PC-3 (cell line): Measurements from ENCODE around the gene SERINC3. TPM values are rescaled to one million over a fixed set of nuclear protein-coding genes. Genes with fewer than 3 reads are reported as not detected.

Experiments used
- ATAC-seq: fragments of 200-7000 bp; cut with Tn5 transposase; 2 replicates; pipeline ENCODE4 v1.9.1; 2020; ENCODE audit warnings: mild to moderate bottlenecking, moderate library complexity
- BruUV-seq: library from RNA; stranded (reverse); fragments of 400-500 nt; replicated peaks from 2 replicates; lab custom pipeline; 2021; lab: Mats Ljungman, UMichigan
- CTCF ChIA-PET: fragments of 300-600 bp; sonication (Branson Sonifier 250); formaldehyde crosslinking; loops from one replicate; lab custom pipeline; 2022; ENCODE audit warnings: antibody characterized with exemption; lab: Charles Lee
- POLR2A ChIA-PET: fragments of 300-600 bp; sonication (Branson Sonifier 250); formaldehyde crosslinking; loops from one replicate; lab custom pipeline; 2022; ENCODE audit warnings: antibody characterized with exemption; ENCODE audit not compliant: unreplicated experiment; lab: Charles Lee
- DNase-seq: peaks from one replicate; pipeline ENCODE4 v3.0.0-alpha.2; 2015
- H2AFZ ChIP-seq: fragments of 300-600 bp; sonication (generic); 2 replicates; pipeline ENCODE4 v1.6.0; 2016; ENCODE audit warnings: antibody characterized with exemption, low read length
- H3F3A ChIP-seq: fragments of 300-600 bp; sonication (generic); one replicate; pipeline ENCODE4 v1.6.0; 2017; ENCODE audit warnings: antibody characterized with exemption, low read length, control low read depth, mild to moderate bottlenecking; ENCODE audit not compliant: unreplicated experiment
- H3K27ac ChIP-seq: fragments of 300-600 bp; sonication (generic); 2 replicates; pipeline ENCODE4 v1.5.1; 2016; ENCODE audit warnings: mild to moderate bottlenecking, low read length
- H3K27me3 ChIP-seq: fragments of 300-600 bp; sonication (generic); 2 replicates; pipeline ENCODE4 v1.6.1; 2016; ENCODE audit warnings: low read length, mixed read lengths
- H3K36me3 ChIP-seq: fragments of 300-600 bp; sonication (generic); 2 replicates; pipeline ENCODE4 v1.6.1; 2016; ENCODE audit warnings: low read depth, mixed run types, low read length, mixed read lengths
- H3K4me1 ChIP-seq: fragments of 300-600 bp; sonication (generic); 2 replicates; pipeline ENCODE4 v1.5.1; 2016; ENCODE audit warnings: low read length; ENCODE audit not compliant: insufficient read depth
- H3K4me2 ChIP-seq: fragments of 300-600 bp; sonication (generic); 2 replicates; pipeline ENCODE4 v1.6.0; 2016; ENCODE audit warnings: low read length
- H3K4me3 ChIP-seq: fragments of 300-600 bp; sonication (generic); 2 replicates; pipeline ENCODE4 v1.5.1; 2016; ENCODE audit warnings: mild to moderate bottlenecking, low read length, mixed read lengths
- H3K79me2 ChIP-seq: fragments of 300-600 bp; sonication (generic); 2 replicates; pipeline ENCODE4 v1.6.1; 2017; ENCODE audit warnings: low read length, mixed read lengths
- H3K9ac ChIP-seq: fragments of 300-600 bp; sonication (generic); 2 replicates; pipeline ENCODE4 v1.6.0; 2016; ENCODE audit warnings: mild to moderate bottlenecking, low read length
- H3K9me2 ChIP-seq: fragments of 300-600 bp; sonication (generic); replicated peaks from 2 replicates; pipeline ENCODE4 v1.6.1; 2016; ENCODE audit warnings: mixed run types, low read length, mixed read lengths
- H3K9me3 ChIP-seq: fragments of 300-600 bp; sonication (generic); 2 replicates; pipeline ENCODE4 v1.6.1; 2016; ENCODE audit warnings: low read length, mixed read lengths
- H4K20me1 ChIP-seq: fragments of 300-600 bp; sonication (generic); 2 replicates; pipeline ENCODE4 v1.6.1; 2016; ENCODE audit warnings: low read length, mixed read lengths
- EZH2 ChIP-seq: fragments of 300-600 bp; sonication (generic); IDR thresholded peaks from one replicate; pipeline ENCODE4 v1.6.1; 2017; ENCODE audit warnings: antibody characterized with exemption, mild to moderate bottlenecking, low read length; ENCODE audit not compliant: unreplicated experiment
- EZH2phosphoT487 ChIP-seq: fragments of 300-600 bp; sonication (generic); IDR thresholded peaks from 2 replicates; pipeline ENCODE4 v1.6.1; 2018; ENCODE audit warnings: mild to moderate bottlenecking, antibody characterized with exemption, low read length, borderline replicate concordance
- intact Hi-C: fragments of 100-400 bp; cut with micrococcal nuclease; formaldehyde crosslinking; loops from 2 replicates; pipeline ENCODE4 v1.9.0; 2023
- total RNA-seq: library from RNA; depleted of rRNA; stranded (reverse); fragments of >200 nt; gene quantifications from 2 replicates; pipeline ENCODE4 v1.2.3, GENCODE V29; 2014
- TF ChIP-seq, protein P1 (sequence below): fragments of 300-600 bp; sonication (generic); conservative IDR thresholded peaks from 2 replicates; pipeline ENCODE4 v1.5.1; 2017; ENCODE audit warnings: antibody characterized with exemption, low read depth, mild to moderate bottlenecking, low read length

SERINC3 gene
- total RNA-seq, 1 experiment from 2014 or later = 92.6 TPM

DNA sequence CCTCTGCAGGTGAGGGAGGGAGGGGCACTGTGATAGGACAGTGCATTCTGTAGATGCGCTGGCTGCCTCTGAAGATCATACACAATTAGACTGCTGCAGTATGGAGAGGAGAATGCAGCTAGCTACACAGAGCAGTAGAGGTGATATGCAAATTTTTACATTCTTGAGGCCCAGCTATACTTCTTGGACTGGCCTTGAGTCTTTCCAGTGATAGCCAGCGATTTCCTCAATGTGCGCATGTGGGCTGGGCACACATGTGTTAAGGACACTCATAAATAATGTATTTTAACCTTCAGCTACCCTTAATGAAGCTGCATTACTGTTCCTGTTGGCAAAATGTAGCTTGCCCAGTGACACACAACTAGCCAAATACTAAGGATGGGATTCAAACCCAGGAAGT lies 27.2 kb downstream of the SERINC3 start:
- Histone ChIP-seq H3K4me2 (peak overlapping the region; percentile 59), H3K9me2 (no peaks in the 10 kb centered on the region), H4K20me1 (no peaks in the 10 kb centered on the region), H3K79me2 (peaks cover 5% of the 10 kb centered on the region; the same call in 1 of the 2 replicates), H3K36me3 (peaks cover 47% of the 10 kb centered on the region), H3K9me3 (no peaks in the 10 kb centered on the region), H3K27me3 (no peaks in the 10 kb centered on the region), H3F3A (peaks cover 30% of the 10 kb centered on the region), H3K4me1 (peaks cover 50% of the 10 kb centered on the region), H3K4me3 (peak overlapping the region; percentile 1; the same call in 1 of the 2 replicates), H3K9ac (peak overlapping the region; percentile 92), H2AFZ (no peak overlapping the region), H3K27ac (peak overlapping the region; percentile 96)
- no TSS peak for BruUV-seq
- ATAC-seq = no peak
- intact Hi-C loops = loop anchor here (1.0 to 2.0 kb wide), 2 partner anchors 28 to 78 kb away; partner anchors contain the start of gene SERINC3
- ChIA-PET CTCF (interaction anchor here (0.6 kb wide), 1 partner anchor 531 kb away, joined by 3 read pairs; no protein-coding TSS in a partner anchor), POLR2A (interaction anchor here (0.5 to 0.6 kb wide), 2 partner anchors 26 to 281 kb away, joined by 3 to 4 read pairs; no protein-coding TSS in a partner anchor)
- DNase-seq = no peak
- TF ChIP-seq, protein P1, sequence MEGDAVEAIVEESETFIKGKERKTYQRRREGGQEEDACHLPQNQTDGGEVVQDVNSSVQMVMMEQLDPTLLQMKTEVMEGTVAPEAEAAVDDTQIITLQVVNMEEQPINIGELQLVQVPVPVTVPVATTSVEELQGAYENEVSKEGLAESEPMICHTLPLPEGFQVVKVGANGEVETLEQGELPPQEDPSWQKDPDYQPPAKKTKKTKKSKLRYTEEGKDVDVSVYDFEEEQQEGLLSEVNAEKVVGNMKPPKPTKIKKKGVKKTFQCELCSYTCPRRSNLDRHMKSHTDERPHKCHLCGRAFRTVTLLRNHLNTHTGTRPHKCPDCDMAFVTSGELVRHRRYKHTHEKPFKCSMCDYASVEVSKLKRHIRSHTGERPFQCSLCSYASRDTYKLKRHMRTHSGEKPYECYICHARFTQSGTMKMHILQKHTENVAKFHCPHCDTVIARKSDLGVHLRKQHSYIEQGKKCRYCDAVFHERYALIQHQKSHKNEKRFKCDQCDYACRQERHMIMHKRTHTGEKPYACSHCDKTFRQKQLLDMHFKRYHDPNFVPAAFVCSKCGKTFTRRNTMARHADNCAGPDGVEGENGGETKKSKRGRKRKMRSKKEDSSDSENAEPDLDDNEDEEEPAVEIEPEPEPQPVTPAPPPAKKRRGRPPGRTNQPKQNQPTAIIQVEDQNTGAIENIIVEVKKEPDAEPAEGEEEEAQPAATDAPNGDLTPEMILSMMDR = no peak
- no peak for TF ChIP-seq EZH2
- no peak for TF ChIP-seq EZH2phosphoT487

DNA sequence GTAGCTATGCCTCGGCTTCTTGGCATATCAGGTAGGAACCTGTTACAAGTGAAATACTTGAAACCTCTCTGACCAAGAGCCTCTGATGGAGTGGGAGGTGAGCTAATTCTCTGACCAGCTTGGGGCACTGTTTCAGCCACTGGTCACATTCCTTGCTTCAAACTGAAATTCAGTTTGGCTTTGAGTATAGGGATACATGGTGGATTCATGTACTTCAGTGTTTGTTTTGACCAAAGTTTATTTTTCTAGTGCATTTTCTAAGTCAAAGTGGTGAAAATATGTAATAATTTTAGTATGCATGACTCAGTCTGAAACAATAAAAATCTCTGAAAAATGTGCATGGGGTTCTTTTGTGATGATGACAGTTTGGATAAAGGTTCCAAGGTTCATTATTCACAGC lies 27.6 kb downstream of the SERINC3 start:
- no peak for TF ChIP-seq EZH2phosphoT487
- TF ChIP-seq, protein P1 = no peak
- no peak for TF ChIP-seq EZH2
- peaks cover 5% of the 10 kb centered on the region; the same call in 1 of the 2 replicates for H3K79me2 ChIP-seq
- peaks cover 48% of the 10 kb centered on the region for H3K36me3 ChIP-seq
- H3K9ac ChIP-seq = peak overlapping the region; percentile 92
- no TSS peak for BruUV-seq
- H3K4me3 ChIP-seq = peak overlapping the region; percentile 1; the same call in 1 of the 2 replicates
- H3K4me1 ChIP-seq = peaks cover 50% of the 10 kb centered on the region
- H4K20me1 ChIP-seq = no peaks in the 10 kb centered on the region
- H3K27me3 ChIP-seq = no peaks in the 10 kb centered on the region
- H3K9me3 ChIP-seq = no peaks in the 10 kb centered on the region
- H2AFZ ChIP-seq = no peak overlapping the region
- peak overlapping the region; percentile 96 for H3K27ac ChIP-seq
- no peaks in the 10 kb centered on the region for H3K9me2 ChIP-seq
- ATAC-seq (peak; percentile 1; the same call in 1 of the 2 replicates), DNase-seq (peak; percentile 58)
- intact Hi-C loops = loop anchor here (2.0 kb wide), 1 partner anchor 79 kb away; no protein-coding TSS in a partner anchor
- H3K4me2 ChIP-seq = peak overlapping the region; percentile 59
- H3F3A ChIP-seq = peaks cover 30% of the 10 kb centered on the region
- ChIA-PET CTCF (interaction anchor here (0.6 kb wide), 1 partner anchor 531 kb away, joined by 3 read pairs; no protein-coding TSS in a partner anchor), POLR2A (interaction anchor here (0.5 to 0.6 kb wide), 2 partner anchors 27 to 280 kb away, joined by 3 to 4 read pairs; no protein-coding TSS in a partner anchor)
